HepG2 (cell line): ENCODE results near the gene MAEA.

ENCODE experiments used
- FIP1L1 ChIP-seq: fragments of 200-400 bp; formaldehyde crosslinking; IDR thresholded peaks from 2 replicates; pipeline ENCODE4 v1.6.1; 2018; ENCODE audit warnings: low read depth, mild to moderate bottlenecking, low read length, moderate library complexity, borderline replicate concordance; ENCODE audit not compliant: insufficient read depth
- HOXA9 ChIP-seq: sonication (generic); formaldehyde crosslinking; IDR thresholded peaks from 2 replicates; pipeline ENCODE4 v1.8.1; 2022; ENCODE audit warnings: missing genetic modification reagents, mild to moderate bottlenecking, moderate library complexity, borderline replicate concordance
- MZF1 ChIP-seq: sonication (generic); formaldehyde crosslinking; IDR thresholded peaks from 2 replicates; pipeline ENCODE4 v1.8.1; 2023; ENCODE audit warnings: mild to moderate bottlenecking, missing genetic modification reagents, borderline replicate concordance
- PHF8 ChIP-seq: sonication (generic); formaldehyde crosslinking; IDR thresholded peaks from 2 replicates; pipeline ENCODE4 v1.5.0; 2020; ENCODE audit warnings: missing genetic modification reagents
- RAD21 ChIP-seq: fragments of 450-650 bp; formaldehyde crosslinking; IDR thresholded peaks from 2 replicates; pipeline ENCODE4 v1.5.0; 2020; ENCODE audit warnings: mild to moderate bottlenecking
- RFX5 ChIP-seq: IDR thresholded peaks from 2 replicates; pipeline ENCODE4 v1.6.1; 2011; ENCODE audit warnings: low read depth, low read length, improper control_type of control experiment
- TF ChIP-seq, protein P1 (sequence below): sonication (generic); formaldehyde crosslinking; IDR thresholded peaks from 2 replicates; pipeline ENCODE4 v1.5.0; 2020; ENCODE audit warnings: mild to moderate bottlenecking, missing genetic modification reagents, moderate library complexity

DNA sequence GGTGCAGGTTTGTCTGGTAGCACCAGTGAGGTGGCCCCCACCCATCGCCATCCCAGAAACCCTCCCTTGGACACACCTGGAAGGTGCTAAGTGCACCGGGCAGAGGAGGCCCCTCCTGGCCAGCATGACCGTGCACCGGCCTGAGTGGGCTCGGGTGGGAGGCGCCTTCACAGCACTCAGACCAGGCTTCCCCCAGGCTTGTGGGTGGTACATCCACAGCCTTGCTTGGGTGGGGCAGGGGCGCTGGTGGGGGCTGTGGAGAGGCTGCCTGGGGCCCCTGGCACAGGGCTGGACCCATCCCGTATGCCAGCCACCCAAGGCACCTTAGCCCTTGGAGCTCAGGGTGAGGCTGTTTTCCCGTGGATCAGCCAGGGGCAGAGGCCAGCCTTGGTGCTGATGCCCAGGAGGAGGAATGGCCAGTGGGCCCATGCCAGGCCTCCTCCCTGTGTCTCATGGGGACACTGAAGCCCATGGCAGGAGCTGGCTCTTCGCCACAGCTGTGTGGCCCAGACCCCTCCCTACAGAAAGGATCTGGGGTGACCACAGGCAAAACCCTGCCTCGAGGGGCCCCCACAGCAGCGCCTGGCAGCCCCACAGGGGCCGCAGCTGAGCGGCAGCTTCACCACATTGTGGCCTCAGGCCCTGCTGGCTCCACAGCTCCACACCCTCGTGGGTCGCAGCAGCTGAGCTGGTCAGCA, 95.1 kb downstream of the MAEA start:
- TF ChIP-seq FIP1L1 (no peak), RFX5 (no peak), MZF1 (CRISPR knock-in tag) (no peak), PHF8 (CRISPR knock-in tag) (no peak), RAD21 (no peak), HOXA9 (CRISPR knock-in tag) (no peak)
- TF ChIP-seq, protein P1, sequence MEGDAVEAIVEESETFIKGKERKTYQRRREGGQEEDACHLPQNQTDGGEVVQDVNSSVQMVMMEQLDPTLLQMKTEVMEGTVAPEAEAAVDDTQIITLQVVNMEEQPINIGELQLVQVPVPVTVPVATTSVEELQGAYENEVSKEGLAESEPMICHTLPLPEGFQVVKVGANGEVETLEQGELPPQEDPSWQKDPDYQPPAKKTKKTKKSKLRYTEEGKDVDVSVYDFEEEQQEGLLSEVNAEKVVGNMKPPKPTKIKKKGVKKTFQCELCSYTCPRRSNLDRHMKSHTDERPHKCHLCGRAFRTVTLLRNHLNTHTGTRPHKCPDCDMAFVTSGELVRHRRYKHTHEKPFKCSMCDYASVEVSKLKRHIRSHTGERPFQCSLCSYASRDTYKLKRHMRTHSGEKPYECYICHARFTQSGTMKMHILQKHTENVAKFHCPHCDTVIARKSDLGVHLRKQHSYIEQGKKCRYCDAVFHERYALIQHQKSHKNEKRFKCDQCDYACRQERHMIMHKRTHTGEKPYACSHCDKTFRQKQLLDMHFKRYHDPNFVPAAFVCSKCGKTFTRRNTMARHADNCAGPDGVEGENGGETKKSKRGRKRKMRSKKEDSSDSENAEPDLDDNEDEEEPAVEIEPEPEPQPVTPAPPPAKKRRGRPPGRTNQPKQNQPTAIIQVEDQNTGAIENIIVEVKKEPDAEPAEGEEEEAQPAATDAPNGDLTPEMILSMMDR: no peak
